ENCODE data around the gene NUDT22.

The NUDT22 gene

DNA sequence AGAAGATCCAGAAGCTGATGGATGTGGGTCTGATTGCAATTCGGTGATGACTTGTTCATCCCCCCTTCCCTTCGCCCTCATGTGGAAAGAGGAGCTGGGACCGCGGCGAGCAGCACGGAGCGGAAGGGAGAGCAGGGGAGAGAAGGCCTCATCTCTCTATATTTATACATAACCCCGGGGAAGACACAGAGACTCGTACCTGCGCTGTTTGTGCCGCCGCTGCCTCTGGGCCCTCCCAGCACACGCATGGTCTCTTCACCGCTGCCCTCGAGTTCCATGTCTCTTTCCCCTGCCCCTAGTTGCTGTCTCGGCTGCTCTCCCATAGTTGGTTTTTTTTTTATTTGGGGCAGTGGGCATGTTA, 22.0 kb upstream of the NUDT22 start:
- no peak for DNase-seq (ENCODE audit: low read depth)
- no peak for TF ChIP-seq POLR2A (IDR thresholded peaks at IDR 0.05; ENCODE audit: extremely low read depth, insufficient read length)
- TF ChIP-seq, protein P1, sequence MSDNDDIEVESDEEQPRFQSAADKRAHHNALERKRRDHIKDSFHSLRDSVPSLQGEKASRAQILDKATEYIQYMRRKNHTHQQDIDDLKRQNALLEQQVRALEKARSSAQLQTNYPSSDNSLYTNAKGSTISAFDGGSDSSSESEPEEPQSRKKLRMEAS (IDR thresholded peaks at IDR 0.05; ENCODE audit: low read depth, low read length) = no peak
- no peak for TF ChIP-seq MYC (IDR thresholded peaks at IDR 0.05; ENCODE audit: low read depth, low read length)
- TF ChIP-seq, protein P2, sequence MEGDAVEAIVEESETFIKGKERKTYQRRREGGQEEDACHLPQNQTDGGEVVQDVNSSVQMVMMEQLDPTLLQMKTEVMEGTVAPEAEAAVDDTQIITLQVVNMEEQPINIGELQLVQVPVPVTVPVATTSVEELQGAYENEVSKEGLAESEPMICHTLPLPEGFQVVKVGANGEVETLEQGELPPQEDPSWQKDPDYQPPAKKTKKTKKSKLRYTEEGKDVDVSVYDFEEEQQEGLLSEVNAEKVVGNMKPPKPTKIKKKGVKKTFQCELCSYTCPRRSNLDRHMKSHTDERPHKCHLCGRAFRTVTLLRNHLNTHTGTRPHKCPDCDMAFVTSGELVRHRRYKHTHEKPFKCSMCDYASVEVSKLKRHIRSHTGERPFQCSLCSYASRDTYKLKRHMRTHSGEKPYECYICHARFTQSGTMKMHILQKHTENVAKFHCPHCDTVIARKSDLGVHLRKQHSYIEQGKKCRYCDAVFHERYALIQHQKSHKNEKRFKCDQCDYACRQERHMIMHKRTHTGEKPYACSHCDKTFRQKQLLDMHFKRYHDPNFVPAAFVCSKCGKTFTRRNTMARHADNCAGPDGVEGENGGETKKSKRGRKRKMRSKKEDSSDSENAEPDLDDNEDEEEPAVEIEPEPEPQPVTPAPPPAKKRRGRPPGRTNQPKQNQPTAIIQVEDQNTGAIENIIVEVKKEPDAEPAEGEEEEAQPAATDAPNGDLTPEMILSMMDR (IDR thresholded peaks at IDR 0.05; ENCODE audit: low read depth, low read length) = no peak
- no peak overlapping the region for H3K4me3 ChIP-seq (ENCODE audit: low read depth, low read length)

DNA sequence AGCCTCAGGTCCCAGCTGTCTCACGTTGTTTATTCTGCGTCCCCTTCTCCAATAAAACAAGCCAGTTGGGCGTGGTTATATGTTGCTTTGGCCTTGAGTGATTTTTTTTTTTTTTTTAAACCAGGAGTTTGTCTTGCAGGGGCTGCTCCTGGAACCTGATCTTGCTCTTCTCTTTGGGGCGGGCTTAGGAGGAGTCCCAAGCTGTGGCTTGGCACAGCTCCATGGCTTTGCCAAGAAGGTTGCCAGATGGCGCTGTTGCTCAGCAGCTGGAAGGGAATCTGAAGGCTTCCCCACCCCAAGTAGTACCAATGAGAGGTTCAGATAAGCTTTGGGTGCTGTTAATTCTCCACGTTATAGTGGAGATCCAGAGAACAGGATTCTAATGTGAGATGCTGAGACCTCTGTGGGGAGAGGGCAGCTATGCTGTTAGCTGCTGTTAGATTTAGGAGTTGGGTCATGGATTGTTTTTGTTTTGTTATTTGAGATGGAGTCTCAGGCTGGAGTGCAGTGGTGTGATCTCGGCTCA, 21.5 kb upstream of the NUDT22 start:
- TF ChIP-seq, protein P1 (IDR thresholded peaks at IDR 0.05; ENCODE audit: low read depth, low read length) = peak; percentile 70
- TF ChIP-seq, protein P2 (IDR thresholded peaks at IDR 0.05; ENCODE audit: low read depth, low read length) = peak; percentile 84
- TF ChIP-seq MYC (IDR thresholded peaks at IDR 0.05; ENCODE audit: low read depth, low read length) (peak; percentile 66), POLR2A (IDR thresholded peaks at IDR 0.05; ENCODE audit: extremely low read depth, insufficient read length) (no peak)
- peak; percentile 95 for DNase-seq (ENCODE audit: low read depth)
- H3K4me3 ChIP-seq (ENCODE audit: low read depth, low read length) = no peak overlapping the region

DNA sequence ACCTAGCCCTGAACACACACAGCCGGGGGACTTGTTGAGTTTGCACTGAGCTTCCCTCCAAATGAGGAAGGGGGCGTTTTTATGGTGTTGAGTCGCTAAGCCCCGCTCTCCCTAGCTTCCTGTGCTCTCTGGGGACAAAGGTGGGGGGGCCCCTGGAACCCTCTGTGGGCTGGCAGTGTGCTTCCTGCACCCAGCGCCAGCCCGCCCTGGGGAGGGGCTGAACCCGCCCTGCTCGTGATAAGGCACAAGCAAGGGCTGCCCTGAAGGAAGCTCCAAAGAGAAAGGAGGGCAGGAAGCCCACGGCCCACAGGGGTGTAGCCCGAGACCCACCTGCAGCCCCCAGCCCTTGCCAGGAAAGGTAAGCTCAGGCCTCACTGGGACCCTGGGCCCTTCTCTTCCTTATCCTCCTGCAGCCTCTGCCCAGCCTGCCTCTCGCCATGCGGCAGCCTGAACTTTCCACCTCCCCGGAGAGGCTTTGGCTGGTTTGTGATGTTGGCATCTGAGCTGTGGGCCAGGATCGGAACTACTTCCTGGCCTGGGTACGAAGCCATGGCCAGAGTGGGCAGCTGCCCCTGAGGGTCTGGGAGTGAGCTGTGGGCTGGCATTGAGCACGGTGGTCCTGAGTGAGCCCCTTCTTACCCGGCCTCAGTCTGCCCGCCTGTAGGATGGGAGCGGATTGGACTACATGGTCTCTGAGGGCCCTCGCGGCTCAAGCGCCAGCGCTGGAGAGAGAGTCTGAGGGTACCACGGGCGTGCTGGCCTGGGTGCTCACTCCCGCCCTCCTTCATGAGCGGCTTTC, 19.4 kb upstream of the NUDT22 start, which contains the start of gene FERMT3:
Gene FERMT3, plus strand, starts transcription at position 265 of the 799 bp plus-strand sequence. CDS start 644 bp downstream, outside the sequence.
- peak within 1 kb of the TSS; percentile 95 for H3K4me3 ChIP-seq (ENCODE audit: low read depth, low read length)
- TF ChIP-seq POLR2A (IDR thresholded peaks at IDR 0.05; ENCODE audit: extremely low read depth, insufficient read length) (peak; percentile 61), MYC (IDR thresholded peaks at IDR 0.05; ENCODE audit: low read depth, low read length) (0 out of 2 replicates have a peak, but pooled peaks have one; percentile 59)
- TF ChIP-seq, protein P2 (IDR thresholded peaks at IDR 0.05; ENCODE audit: low read depth, low read length) = no peak
- TF ChIP-seq, protein P1 (IDR thresholded peaks at IDR 0.05; ENCODE audit: low read depth, low read length) = peak; percentile 54; the same call in 1 of the 2 replicates
- peak; percentile 99 for DNase-seq (ENCODE audit: low read depth)

DNA sequence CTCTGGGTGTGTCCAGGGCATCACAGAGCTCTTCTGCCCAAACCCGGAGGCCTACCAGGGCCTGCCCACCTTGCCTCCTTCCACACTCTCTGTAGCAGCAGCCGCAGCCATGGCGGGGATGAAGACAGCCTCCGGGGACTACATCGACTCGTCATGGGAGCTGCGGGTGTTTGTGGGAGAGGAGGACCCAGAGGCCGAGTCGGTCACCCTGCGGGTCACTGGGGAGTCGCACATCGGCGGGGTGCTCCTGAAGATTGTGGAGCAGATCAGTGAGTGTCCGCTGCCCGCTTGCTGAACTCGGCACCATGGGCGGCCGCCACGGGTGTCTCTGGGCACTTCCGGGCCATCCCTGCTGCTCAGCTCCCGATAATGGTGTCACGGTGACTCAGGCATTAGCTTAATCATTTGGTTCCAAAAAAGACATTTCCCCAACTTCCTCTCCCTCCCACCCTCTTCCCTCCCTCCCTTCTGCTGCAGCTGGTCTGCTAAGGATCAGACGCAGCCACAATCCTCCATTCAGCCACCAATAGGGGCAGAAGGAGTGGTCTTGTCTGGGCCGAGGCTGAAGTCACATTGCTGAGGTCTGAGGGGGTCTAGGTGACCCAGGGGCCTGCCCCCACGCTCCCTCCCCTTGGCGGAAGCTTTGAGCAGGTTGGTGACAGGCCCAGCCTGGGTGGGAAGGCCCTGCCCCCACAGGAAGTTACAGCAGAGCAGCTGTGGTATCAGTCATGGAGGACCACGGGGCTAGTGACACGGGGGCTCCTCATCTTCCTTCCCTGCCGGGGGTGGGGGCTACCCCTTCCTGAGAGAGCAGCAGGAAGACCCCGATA, 18.6 kb upstream of the NUDT22 start:
- peak; percentile 95 for DNase-seq (ENCODE audit: low read depth)
- peak overlapping the region; percentile 95 for H3K4me3 ChIP-seq (ENCODE audit: low read depth, low read length)
- TF ChIP-seq, protein P2 (IDR thresholded peaks at IDR 0.05; ENCODE audit: low read depth, low read length) = no peak
- TF ChIP-seq MYC (IDR thresholded peaks at IDR 0.05; ENCODE audit: low read depth, low read length) = peak; percentile 71
- TF ChIP-seq, protein P1 (IDR thresholded peaks at IDR 0.05; ENCODE audit: low read depth, low read length) = peak; percentile 61
- TF ChIP-seq POLR2A (IDR thresholded peaks at IDR 0.05; ENCODE audit: extremely low read depth, insufficient read length) = peak; percentile 40

DNA sequence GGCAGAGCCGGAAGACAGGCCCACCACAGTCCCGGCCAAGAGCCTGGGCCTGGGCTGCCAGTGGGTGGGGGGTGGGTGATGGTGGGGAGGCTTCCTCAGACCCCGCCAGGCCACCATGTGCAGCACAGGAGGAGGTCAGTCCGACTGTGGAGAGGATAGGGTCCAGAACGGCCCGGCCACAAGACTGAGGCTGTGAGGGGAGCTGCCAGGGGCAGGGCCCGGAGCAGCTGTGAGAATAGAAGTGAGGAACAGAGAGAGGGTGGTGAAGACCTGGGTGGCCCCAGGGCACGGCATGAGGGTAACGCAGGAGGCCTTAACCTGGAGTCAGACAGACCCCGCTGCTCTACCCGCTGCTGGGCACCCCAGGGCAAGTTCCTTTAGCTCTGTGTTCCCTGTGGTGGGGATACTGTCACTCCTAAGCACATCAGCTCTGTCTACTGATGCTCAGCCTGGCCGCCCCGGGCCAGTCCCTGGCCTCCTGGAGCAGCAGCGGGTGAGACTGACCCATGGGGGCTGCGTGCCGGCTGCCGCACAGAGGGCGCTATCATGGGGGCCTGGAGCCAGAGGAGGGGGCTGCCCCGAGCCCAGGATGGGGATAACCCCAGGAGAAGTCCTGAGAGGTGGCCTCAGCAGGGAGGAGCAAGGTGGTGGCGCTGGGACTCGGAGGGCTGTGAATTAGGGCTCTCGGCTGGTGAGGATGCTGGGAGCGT, 17.8 kb upstream of the NUDT22 start:
- peak overlapping the region; percentile 95 for H3K4me3 ChIP-seq (ENCODE audit: low read depth, low read length)
- no peak for DNase-seq (ENCODE audit: low read depth)
- TF ChIP-seq MYC (IDR thresholded peaks at IDR 0.05; ENCODE audit: low read depth, low read length) (no peak), POLR2A (IDR thresholded peaks at IDR 0.05; ENCODE audit: extremely low read depth, insufficient read length) (no peak)
- TF ChIP-seq, protein P1 (IDR thresholded peaks at IDR 0.05; ENCODE audit: low read depth, low read length) = no peak
- TF ChIP-seq, protein P2 (IDR thresholded peaks at IDR 0.05; ENCODE audit: low read depth, low read length) = no peak
